K562 (cell line): ENCODE data around the gene KRT4. TPM values are rescaled to one million over a fixed set of nuclear protein-coding genes. Genes with fewer than 3 reads are reported as not detected.

Source experiments
- ATAC-seq: fragments of 200-7000 bp; cut with Tn5 transposase; 3 replicates; pipeline ENCODE4 v1.9.1; 2020; ENCODE audit warnings: moderate library complexity
- BruUV-seq: library from RNA; stranded (reverse); fragments of 400-500 nt; replicated peaks from 2 replicates; lab custom pipeline; 2021; lab: Mats Ljungman, UMichigan
- CTCF ChIA-PET: fragments of 300-600 bp; formaldehyde crosslinking; extraction: SDS; loops from one replicate; lab custom pipeline; 2021; ENCODE audit warnings: low intra/inter-chr PET ratio; lab: Yijun Ruan, JAX
- POLR2A ChIA-PET: fragments of 300-600, 350-650 bp; sonication (Branson Sonifier 250); formaldehyde crosslinking; extraction: SDS; loops from one replicate; lab custom pipeline; 2021; ENCODE audit warnings: antibody characterized with exemption, inconsistent platforms; lab: Yijun Ruan, JAX
- DNase-seq, 4 experiments: peaks; one replicate each; pipeline versions ENCODE4 v3.0.0 to v3.0.0-alpha.2; 2011 to 2018; ENCODE audit warnings: low spot score in 3 of 4, mixed read lengths in 3 of 4; ENCODE audit errors: extremely low read depth in 1 of 4
- FAIRE-seq: peaks from 2 replicates; lab custom pipeline; 2011; peaks lifted over from hg19 to GRCh38; lab: Jason Lieb, UNC
- H2AFZ ChIP-seq: 2 replicates; pipeline ENCODE4 v1.6.0; 2011; ENCODE audit warnings: low read depth, low read length, control low read depth, inconsistent platforms
- H3K27ac ChIP-seq: fragments of 200-600 bp; 3 replicates; pipeline ENCODE4 v1.8.0; 2011; ENCODE audit warnings: low read depth, mild to moderate bottlenecking, control low read depth, inconsistent platforms, low read length, moderate library complexity, mixed read lengths; ENCODE audit errors: extremely low read depth
- H3K27me3 ChIP-seq, 2 experiments: fragments of 300-600 bp in 1 of 2; 2 replicates in 1 of 2; 3 replicates in 1 of 2; pipeline versions ENCODE4 v1.6.0 to v1.8.0; 2011; ENCODE audit warnings: inconsistent platforms in 2 of 2, low read length in 2 of 2, mild to moderate bottlenecking in 1 of 2, mixed read lengths in 1 of 2, moderate library complexity in 1 of 2; ENCODE audit not compliant: control insufficient read depth in 2 of 2, insufficient read depth in 2 of 2
- H3K36me3 ChIP-seq: fragments of 300-600 bp; 3 replicates; pipeline ENCODE4 v1.8.0; 2011; ENCODE audit warnings: mild to moderate bottlenecking, low read length, inconsistent platforms; ENCODE audit not compliant: control insufficient read depth, insufficient read depth
- H3K4me1 ChIP-seq, 2 experiments: fragments of 200-600 bp in 1 of 2; replicated peaks in 1 of 2; 2 replicates in 1 of 2; 3 replicates in 1 of 2; pipeline versions ENCODE4 v1.5.1 to v1.8.0; 2011; ENCODE audit warnings: inconsistent platforms in 2 of 2, low read length in 2 of 2, mild to moderate bottlenecking in 1 of 2, mixed read lengths in 1 of 2, moderate library complexity in 1 of 2; ENCODE audit not compliant: control insufficient read depth in 2 of 2, insufficient read depth in 2 of 2
- H3K4me2 ChIP-seq: 2 replicates; pipeline ENCODE4 v1.6.1; 2011; ENCODE audit warnings: low read length, control low read depth, inconsistent platforms, mixed read lengths; ENCODE audit not compliant: insufficient read depth
- H3K4me3 ChIP-seq: fragments of 200-600 bp; sonication (generic), shearing (Covaris generic); 2 replicates; pipeline ENCODE4 v1.5.1; 2016; ENCODE audit warnings: control low read depth, inconsistent platforms
- H3K79me2 ChIP-seq: fragments of 200-600 bp; 3 replicates; pipeline ENCODE4 v1.8.0; 2011; ENCODE audit warnings: low read length, inconsistent platforms; ENCODE audit not compliant: control insufficient read depth, insufficient read depth
- H3K9ac ChIP-seq, 2 experiments: 2 replicates each; pipeline versions ENCODE4 v1.6.0 to v1.6.1; 2011; ENCODE audit warnings: low read depth in 2 of 2, low read length in 2 of 2, control low read depth in 1 of 2, inconsistent platforms in 1 of 2, mild to moderate bottlenecking in 1 of 2, mixed read lengths in 1 of 2; ENCODE audit not compliant: insufficient read depth in 1 of 2
- H3K9me1 ChIP-seq: one replicate; pipeline ENCODE4 v1.6.0; 2011; ENCODE audit warnings: inconsistent platforms, mild to moderate bottlenecking, low read length, moderate library complexity; ENCODE audit not compliant: control insufficient read depth, insufficient read depth
- H3K9me3 ChIP-seq: replicated peaks from 2 replicates; pipeline ENCODE4 v1.5.1; 2011; ENCODE audit warnings: low read depth, low read length, inconsistent platforms; ENCODE audit not compliant: control insufficient read depth, insufficient read depth
- H4K20me1 ChIP-seq: replicated peaks from 2 replicates; pipeline ENCODE4 v1.6.1; 2011; ENCODE audit warnings: low read length, inconsistent platforms, mixed read lengths; ENCODE audit not compliant: control insufficient read depth, insufficient read depth
- FOXJ2 ChIP-seq: fragments of 200-800 bp; sonication (Bioruptor generic); IDR thresholded peaks from 2 replicates; pipeline ENCODE4 v1.6.1; 2016; ENCODE audit warnings: missing genetic modification characterization, missing compliant biosample characterization
- LEF1 ChIP-seq: fragments of 450-650 bp; IDR thresholded peaks from 2 replicates; pipeline ENCODE4 v1.6.1; 2016; ENCODE audit warnings: mild to moderate bottlenecking
- POLR3G ChIP-seq: IDR thresholded peaks from 2 replicates; pipeline ENCODE4 v1.6.1; 2011; ENCODE audit not compliant: insufficient read length, insufficient replicate concordance; ENCODE audit errors: extremely low read depth
- ZBTB17 ChIP-seq: fragments of 450-650 bp; formaldehyde crosslinking; IDR thresholded peaks from 2 replicates; pipeline ENCODE4 v1.4.0; 2020; ENCODE audit warnings: mild to moderate bottlenecking
- ZNF518B ChIP-seq: fragments of 250-450 bp; sonication (Bioruptor Pico); IDR thresholded peaks from 2 replicates; pipeline ENCODE4 v1.5.0; 2021; ENCODE audit warnings: mild to moderate bottlenecking, moderate library complexity
- ZNF707 ChIP-seq: fragments of 250-450 bp; sonication (Bioruptor Pico); conservative IDR thresholded peaks from 2 replicates; pipeline ENCODE4 v1.8.0; 2022; ENCODE audit warnings: inconsistent platforms, mild to moderate bottlenecking, moderate library complexity
- WGBS: fragments of 100-300 bp; shearing (Covaris generic); methylation state at CpG from one replicate; pipeline ENCODE4 v1.1.6; 2016; ENCODE audit warnings: low coverage, mixed read lengths; ENCODE audit not compliant: insufficient coverage; ENCODE audit errors: missing lambda C conversion rate; 5-methylcytosine and 5-hydroxymethylcytosine counted together
- in situ Hi-C: fragments of 300-500 bp; cut with MboI; formaldehyde crosslinking; loops from 4 replicates; pipeline ENCODE4 v1.15.0; 2018; ENCODE audit warnings: inconsistent platforms, mixed read lengths
- intact Hi-C: fragments of 100-400 bp; cut with micrococcal nuclease; formaldehyde crosslinking; loops from 2 replicates; pipeline ENCODE4 v1.14.2; 2022
- polyA plus RNA-seq, 8 experiments: library from polyadenylated mRNA; depleted of rRNA in 4 of 8; stranded (reverse) in 5 of 8; unstranded in 3 of 8; fragments of >200 nt; fragmentation: Nextera tagmentation in 2 of 8; fragmentation: Illumina TruSeq in 1 of 8; extraction: Ambion mirVana in 2 of 8; extraction: Trizol in 1 of 8; gene quantifications; 2 replicates each; pipeline versions ENCODE4 v1.2.1 to v1.2.3, GENCODE V29; 2011 to 2014; ENCODE audit warnings: inconsistent platforms in 1 of 8, missing spikeins in 1 of 8
- total RNA-seq, 7 experiments: library from RNA; depleted of rRNA in 6 of 7; stranded (reverse); fragments of >200 nt in 6 of 7; fragmentation: Illumina TruSeq in 2 of 7; extraction: Trizol in 2 of 7; gene quantifications; 2 replicates each; pipeline versions ENCODE4 v1.2.1 to v1.2.3, GENCODE V29; 2011 to 2021; ENCODE audit warnings: low replicate concordance in 1 of 7

The KRT4 gene
- total and polyA plus RNA-seq, 9 of the 15 experiments (the other 6 are each of a cell fraction or from before 2014, with no cell fraction given), result not detected

- no peak for FAIRE-seq
- WGBS, result 1% methylated on average over 6 of the region's 6 CpGs
- H3K27me3 ChIP-seq, result peaks cover 22 to 61% of the 10 kb centered on the region in 2 experiments
- no peaks in the 10 kb centered on the region for H3K4me1 ChIP-seq
- H3K4me2 ChIP-seq, result no peak overlapping the region
- H2AFZ ChIP-seq, result no peak overlapping the region
- no TSS peak for BruUV-seq
- no peak for ATAC-seq
- ChIA-PET CTCF (no interaction called here), POLR2A (no interaction called here)
- H3K27ac ChIP-seq, result no peak overlapping the region
- H3K36me3 ChIP-seq, result no peaks in the 10 kb centered on the region
- H3K79me2 ChIP-seq, result no peaks in the 10 kb centered on the region
- H3K9me3 ChIP-seq, result no peaks in the 10 kb centered on the region
- in situ Hi-C loops (no loop called here), intact Hi-C loops (no loop called here)
- no peak for DNase-seq
- no peak overlapping the region for H3K4me3 ChIP-seq
- no peak overlapping the region for H3K9ac ChIP-seq
- no peaks in the 10 kb centered on the region for H3K9me1 ChIP-seq
- TF ChIP-seq POLR3G (no peak), LEF1 (no peak), FOXJ2 (tag) (no peak), ZNF707 (CRISPR knock-in tag) (no peak), ZNF518B (no peak), ZBTB17 (CRISPR knock-in tag) (no peak)
- H4K20me1 ChIP-seq, result no peaks in the 10 kb centered on the region; the same call in none of the 2 replicates
Observed at GRCh38 chr12:52771088-52771487, 42.8 kb downstream of the KRT4 start.
